ENCODE measurements around the gene ASB18.

GRCh38 chr2:236160366-236161081 lies 103.7 kb downstream of the ASB18 start:
- TF ChIP-seq EZH2phosphoT487 (IDR thresholded peaks at IDR 0.05; ENCODE audit: insufficient read depth, low read depth): no peak
- TF ChIP-seq EZH2 (IDR thresholded peaks at IDR 0.05; ENCODE audit: insufficient read depth, poor library complexity, severe bottlenecking): no peak

Data from GM23248 (cell line).